CD4-positive, alpha-beta T cell treated with Interleukin-17A for 4 hours (primary cell): ENCODE results near the gene NSUN2.

Experiments used
- DNase-seq: peaks from one replicate; pipeline ENCODE4 v3.0.0-alpha.2; 2020; ENCODE audit warnings: mixed read lengths

NSUN2 gene

GRCh38 chr5:6553972-6554371 lies 78.9 kb downstream of the NSUN2 start:
- DNase-seq: no peak

- no peak for DNase-seq
Observed at GRCh38 chr5:6552612-6553011, 80.2 kb downstream of the NSUN2 start.

GRCh38 chr5:6551955-6552313 lies 80.9 kb downstream of the NSUN2 start:
- no peak for DNase-seq

- no peak for DNase-seq
Observed at GRCh38 chr5:6551287-6551954, 81.4 kb downstream of the NSUN2 start.

- no peak for DNase-seq
Observed at GRCh38 chr5:6550628-6551027, 82.2 kb downstream of the NSUN2 start.
